Fibroblast of mammary gland (primary cell): ENCODE results near the gene NHSL2.

Experiments
- DNase-seq: peaks from one replicate; pipeline ENCODE4 v3.0.0-alpha.2; 2010; ENCODE audit warnings: low read depth
- H3K4me3 ChIP-seq: 2 replicates; pipeline ENCODE4 v1.5.1; 2011; ENCODE audit warnings: low read depth, mild to moderate bottlenecking, low read length, moderate library complexity; ENCODE audit not compliant: control insufficient read depth
- CTCF ChIP-seq: conservative IDR thresholded peaks from 2 replicates; pipeline ENCODE4 v1.5.1; 2011; ENCODE audit warnings: low read depth, low read length, inconsistent platforms; ENCODE audit not compliant: control insufficient read depth, insufficient read depth

NHSL2 gene

GRCh38 chrX:72095370-72095769 is 184.7 kb downstream of the NHSL2 start:
- no peak for TF ChIP-seq CTCF
- no peak for DNase-seq
- no peak overlapping the region for H3K4me3 ChIP-seq

GRCh38 chrX:72097098-72097497 is 186.5 kb downstream of the NHSL2 start:
- no peak for TF ChIP-seq CTCF
- no peak overlapping the region for H3K4me3 ChIP-seq
- DNase-seq: no peak

- no peak overlapping the region for H3K4me3 ChIP-seq
- no peak for DNase-seq
- no peak for TF ChIP-seq CTCF
These were observed 189.6 kb downstream of the NHSL2 start for GRCh38 chrX:72100051-72100755.

- DNase-seq: no peak
- TF ChIP-seq CTCF: no peak
These were observed 190.2 kb downstream of the NHSL2 start for GRCh38 chrX:72100824-72101351.

GRCh38 chrX:72101597-72102037 is 191.0 kb downstream of the NHSL2 start:
- no peak for DNase-seq
- no peak overlapping the region for H3K4me3 ChIP-seq
- TF ChIP-seq CTCF: no peak

More at GRCh38 chrX:72100824-72101351, 190.2 kb downstream of the NHSL2 start:
- H3K4me3 ChIP-seq: no peak overlapping the region

GRCh38 chrX:72102126-72102525 is 191.5 kb downstream of the NHSL2 start:
- DNase-seq: no peak
- H3K4me3 ChIP-seq: no peak overlapping the region
- no peak for TF ChIP-seq CTCF

- DNase-seq: no peak
- TF ChIP-seq CTCF: no peak
- H3K4me3 ChIP-seq: no peak overlapping the region
These were observed 192.1 kb downstream of the NHSL2 start for GRCh38 chrX:72102760-72103159.
